Astrocyte (in vitro differentiated cells and primary cell): ENCODE measurements around the gene EIF3F. TPM values are rescaled to one million over a fixed set of nuclear protein-coding genes. Genes with fewer than 3 reads are reported as not detected.

Source experiments
- DNase-seq: peaks from one replicate; pipeline ENCODE4 v3.0.0-alpha.2; 2010; ENCODE audit warnings: low read depth
- FAIRE-seq: peaks from 2 replicates; lab custom pipeline; 2011; peaks lifted over from hg19 to GRCh38; lab: Jason Lieb, UNC
- H2AFZ ChIP-seq: 2 replicates; pipeline ENCODE4 v1.6.0; 2012; ENCODE audit warnings: low read depth, low read length, inconsistent platforms
- H3K27ac ChIP-seq: 2 replicates; pipeline ENCODE4 v1.5.1; 2011; ENCODE audit warnings: low read depth, low read length, inconsistent platforms
- H3K27me3 ChIP-seq: 2 replicates; pipeline ENCODE4 v1.6.0; 2011; ENCODE audit warnings: low read length, inconsistent platforms; ENCODE audit not compliant: insufficient read depth
- H3K36me3 ChIP-seq: 2 replicates; pipeline ENCODE4 v1.5.1; 2011; ENCODE audit warnings: low read length, inconsistent platforms; ENCODE audit not compliant: insufficient read depth
- H3K4me1 ChIP-seq: 2 replicates; pipeline ENCODE4 v1.5.1; 2011; ENCODE audit warnings: low read length, inconsistent platforms; ENCODE audit not compliant: insufficient read depth
- H3K4me2 ChIP-seq: 2 replicates; pipeline ENCODE4 v1.6.0; 2012; ENCODE audit warnings: low read length, inconsistent platforms
- H3K4me3 ChIP-seq: 2 replicates; pipeline ENCODE4 v1.5.1; 2011; ENCODE audit warnings: low read depth, mild to moderate bottlenecking, low read length, inconsistent platforms; ENCODE audit not compliant: insufficient read depth
- H3K79me2 ChIP-seq: 2 replicates; pipeline ENCODE4 v1.6.0; 2012; ENCODE audit warnings: mild to moderate bottlenecking, low read length, inconsistent platforms; ENCODE audit not compliant: insufficient read depth
- H3K9ac ChIP-seq: 2 replicates; pipeline ENCODE4 v1.6.0; 2012; ENCODE audit warnings: mild to moderate bottlenecking, low read length, inconsistent platforms
- H3K9me3 ChIP-seq: 2 replicates; pipeline ENCODE4 v1.5.1; 2012; ENCODE audit warnings: low read depth, mild to moderate bottlenecking, low read length, inconsistent platforms; ENCODE audit not compliant: insufficient read depth
- H4K20me1 ChIP-seq: 2 replicates; pipeline ENCODE4 v1.6.0; 2012; ENCODE audit warnings: low read length, inconsistent platforms; ENCODE audit not compliant: insufficient read depth
- H3K27ac Mint-ChIP-seq: one replicate; pipeline ENCODE4 v1.8.0; 2021; ENCODE audit warnings: mild to moderate bottlenecking, mixed read lengths; ENCODE audit not compliant: unreplicated experiment
- H3K27me3 Mint-ChIP-seq: one replicate; pipeline ENCODE4 v1.8.0; 2021; ENCODE audit warnings: low read depth, mixed read lengths; ENCODE audit not compliant: unreplicated experiment
- H3K36me3 Mint-ChIP-seq: one replicate; pipeline ENCODE4 v1.8.0; 2021; ENCODE audit warnings: low read depth, mixed read lengths; ENCODE audit not compliant: unreplicated experiment
- H3K4me1 Mint-ChIP-seq: one replicate; pipeline ENCODE4 v1.8.0; 2021; ENCODE audit warnings: low read depth, mixed read lengths; ENCODE audit not compliant: unreplicated experiment
- H3K4me3 Mint-ChIP-seq: one replicate; pipeline ENCODE4 v1.8.0; 2021; ENCODE audit warnings: mild to moderate bottlenecking, moderate library complexity, mixed read lengths; ENCODE audit not compliant: unreplicated experiment
- H3K9me3 Mint-ChIP-seq: one replicate; pipeline ENCODE4 v1.8.0; 2021; ENCODE audit warnings: mild to moderate bottlenecking, mixed read lengths; ENCODE audit not compliant: unreplicated experiment
- CTCF ChIP-seq: IDR thresholded peaks from 2 replicates; pipeline ENCODE4 v1.5.1; 2011; ENCODE audit warnings: low read depth, mild to moderate bottlenecking, inconsistent platforms, low read length, moderate library complexity; ENCODE audit not compliant: insufficient read depth
- EZH2 ChIP-seq: IDR thresholded peaks from 2 replicates; pipeline ENCODE4 v1.6.1; 2012; ENCODE audit warnings: mild to moderate bottlenecking, low read length, inconsistent platforms; ENCODE audit not compliant: insufficient read depth
- total RNA-seq: library from RNA; stranded (reverse); gene quantifications from 2 replicates; pipeline ENCODE4 v1.2.1, GENCODE V29; 2021

EIF3F gene
- total RNA-seq, 1 donor from 2014 or later: 260 TPM

DNA sequence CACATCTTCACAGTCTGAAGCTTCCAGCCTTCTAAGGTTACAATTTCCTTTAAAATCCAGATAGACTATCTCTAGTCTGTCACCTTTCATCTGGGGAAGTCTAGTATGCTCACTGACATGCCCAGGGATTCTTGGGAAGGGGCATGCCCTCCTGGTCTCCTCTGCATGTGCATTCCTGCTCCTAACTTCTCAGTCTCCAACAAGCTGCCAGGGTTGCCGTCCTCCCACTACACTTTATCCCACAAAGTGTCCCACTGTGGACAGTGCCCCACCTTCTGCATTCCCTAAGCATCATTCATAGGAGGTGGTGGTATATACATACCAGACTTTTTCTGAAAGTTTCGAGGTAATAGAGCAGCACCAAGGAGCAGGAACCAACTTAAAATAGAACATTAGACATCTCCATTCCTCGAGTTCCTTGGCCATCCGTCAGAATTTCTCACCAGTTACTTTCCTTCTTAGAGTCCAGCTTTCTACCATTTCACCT is 28.7 kb downstream of the EIF3F start:
- Mint-ChIP-seq H3K27me3 (peaks cover 35% of the 10 kb centered on the region), H3K9me3 (no peaks in the 10 kb centered on the region), H3K27ac (peak overlapping the region; percentile 44), H3K4me3 (no peak overlapping the region), H3K4me1 (peaks cover 31% of the 10 kb centered on the region), H3K36me3 (peaks cover 2% of the 10 kb centered on the region)
- DNase-seq (peak; percentile 72), FAIRE-seq (peak; percentile 32)
- Histone ChIP-seq H2AFZ (no peak overlapping the region), H3K36me3 (no peaks in the 10 kb centered on the region), H3K4me2 (peak overlapping the region; percentile 50), H3K4me1 (peaks cover 29% of the 10 kb centered on the region), H3K4me3 (no peak overlapping the region), H3K9me3 (no peaks in the 10 kb centered on the region), H3K9ac (no peak overlapping the region), H4K20me1 (peaks cover 6% of the 10 kb centered on the region), H3K27me3 (no peaks in the 10 kb centered on the region), H3K79me2 (no peaks in the 10 kb centered on the region), H3K27ac (no peak overlapping the region)
- TF ChIP-seq CTCF (no peak), EZH2 (no peak)

DNA sequence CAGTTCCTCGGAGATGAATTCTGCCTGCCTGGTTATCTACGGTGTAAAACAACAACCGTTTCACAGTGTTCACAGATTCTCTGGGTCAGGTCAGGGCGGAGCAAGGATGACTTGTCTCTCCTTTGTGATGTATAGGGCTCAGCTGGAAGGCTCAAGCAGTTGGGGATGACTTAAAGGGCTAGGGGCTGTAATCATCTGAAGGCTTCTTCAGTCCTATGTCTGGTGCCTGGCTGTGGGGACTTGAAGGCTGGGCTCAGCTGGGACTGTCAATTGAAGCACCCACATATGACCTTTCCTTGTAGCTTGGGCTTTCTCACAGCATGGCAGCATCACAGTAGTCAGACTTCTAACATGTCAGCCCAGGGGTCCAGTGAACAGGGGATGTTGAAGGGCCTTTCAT is 29.3 kb downstream of the EIF3F start:
- no peaks in the 10 kb centered on the region for H3K36me3 ChIP-seq
- H3K9me3 Mint-ChIP-seq: no peaks in the 10 kb centered on the region
- H3K9me3 ChIP-seq: no peaks in the 10 kb centered on the region
- H3K27ac Mint-ChIP-seq: peak overlapping the region; percentile 44
- TF ChIP-seq EZH2 (no peak), CTCF (no peak)
- H3K9ac ChIP-seq: no peak overlapping the region
- H3K4me3 ChIP-seq: no peak overlapping the region
- peaks cover 31% of the 10 kb centered on the region for H3K4me1 Mint-ChIP-seq
- H3K79me2 ChIP-seq: no peaks in the 10 kb centered on the region
- H3K27me3 Mint-ChIP-seq: peaks cover 35% of the 10 kb centered on the region
- H3K4me3 Mint-ChIP-seq: no peak overlapping the region
- no peaks in the 10 kb centered on the region for H3K27me3 ChIP-seq
- H4K20me1 ChIP-seq: peaks cover 6% of the 10 kb centered on the region
- no peak for FAIRE-seq
- DNase-seq: no peak
- no peak overlapping the region for H2AFZ ChIP-seq
- no peak overlapping the region for H3K27ac ChIP-seq
- peaks cover 27% of the 10 kb centered on the region for H3K4me1 ChIP-seq
- H3K36me3 Mint-ChIP-seq: peaks cover 2% of the 10 kb centered on the region
- H3K4me2 ChIP-seq: peak overlapping the region; percentile 50

DNA sequence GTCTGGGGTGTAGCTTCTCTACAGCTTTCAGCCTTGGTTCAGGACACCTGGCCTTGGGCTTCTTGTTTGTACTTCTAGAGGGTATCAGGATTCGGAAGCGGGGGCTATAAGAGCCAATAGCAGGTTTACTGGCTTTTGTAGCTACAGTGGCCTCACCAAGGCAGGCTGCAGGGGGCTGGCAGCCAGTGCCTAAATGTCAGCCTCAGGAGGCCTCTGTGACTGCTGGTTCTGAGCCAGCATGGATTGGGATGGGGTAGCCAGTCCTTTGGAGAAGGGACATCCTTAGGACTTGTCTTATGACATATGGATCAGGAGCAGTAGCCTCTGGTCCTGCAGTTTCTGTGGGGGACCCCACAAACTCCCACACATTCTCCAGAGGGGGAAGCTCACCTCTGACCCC is 29.9 kb downstream of the EIF3F start:
- peaks cover 22% of the 10 kb centered on the region for H3K4me1 ChIP-seq
- Mint-ChIP-seq H3K27ac (peak overlapping the region; percentile 12), H3K9me3 (no peaks in the 10 kb centered on the region), H3K4me1 (peaks cover 28% of the 10 kb centered on the region), H3K27me3 (peaks cover 37% of the 10 kb centered on the region), H3K36me3 (peaks cover 2% of the 10 kb centered on the region), H3K4me3 (peak overlapping the region; percentile 62)
- no peaks in the 10 kb centered on the region for H3K27me3 ChIP-seq
- DNase-seq (no peak), FAIRE-seq (no peak)
- H3K79me2 ChIP-seq: no peaks in the 10 kb centered on the region
- no peak overlapping the region for H3K4me2 ChIP-seq
- no peaks in the 10 kb centered on the region for H3K36me3 ChIP-seq
- H3K9me3 ChIP-seq: no peaks in the 10 kb centered on the region
- no peak overlapping the region for H3K27ac ChIP-seq
- no peak overlapping the region for H3K9ac ChIP-seq
- TF ChIP-seq EZH2 (no peak), CTCF (no peak)
- H4K20me1 ChIP-seq: peaks cover 3% of the 10 kb centered on the region
- no peak overlapping the region for H2AFZ ChIP-seq
- no peak overlapping the region for H3K4me3 ChIP-seq
